OCI-LY7 (cell line): Measurements from ENCODE around the gene TFCP2. TPM values are rescaled to one million over a fixed set of nuclear protein-coding genes. Genes with fewer than 3 reads are reported as not detected.

Source experiments
- BruUV-seq: library from RNA; stranded (reverse); fragments of 400-500 nt; replicated peaks from 2 replicates; lab custom pipeline; 2021; lab: Mats Ljungman, UMichigan
- CTCF ChIA-PET: fragments of 300-600 bp; sonication (Branson Sonifier 250); formaldehyde crosslinking; loops from one replicate; lab custom pipeline; 2022; ENCODE audit warnings: antibody characterized with exemption; ENCODE audit not compliant: unreplicated experiment; lab: Charles Lee
- POLR2A ChIA-PET: fragments of 300-600 bp; sonication (Branson Sonifier 250); formaldehyde crosslinking; loops from one replicate; lab custom pipeline; 2022; ENCODE audit warnings: antibody characterized with exemption; lab: Charles Lee
- DNase-seq: peaks from one replicate; pipeline ENCODE4 v3.0.0-alpha.2; 2015; ENCODE audit warnings: low spot score
- H2AFZ ChIP-seq: fragments of 200-600 bp; sonication (generic), shearing (Covaris generic); 2 replicates; pipeline ENCODE4 v1.6.1; 2014; ENCODE audit warnings: mild to moderate bottlenecking, antibody characterized with exemption, low read length, moderate library complexity
- H3K27ac ChIP-seq: fragments of 200-600 bp; sonication (generic); 2 replicates; pipeline ENCODE4 v1.5.1; 2014; ENCODE audit warnings: mixed run types, low read depth, mild to moderate bottlenecking, moderate library complexity, low read length, inconsistent platforms; ENCODE audit not compliant: poor library complexity, severe bottlenecking
- H3K36me3 ChIP-seq: fragments of 200-600 bp; sonication (generic); 2 replicates; pipeline ENCODE4 v1.6.1; 2014; ENCODE audit warnings: mild to moderate bottlenecking, antibody characterized with exemption, low read length, moderate library complexity, mixed read lengths; ENCODE audit not compliant: insufficient read depth
- H3K4me1 ChIP-seq: fragments of 200-600 bp; sonication (generic); 2 replicates; pipeline ENCODE4 v1.5.1; 2014; ENCODE audit warnings: mild to moderate bottlenecking, low read length; ENCODE audit not compliant: insufficient read depth, poor library complexity, severe bottlenecking
- H3K4me2 ChIP-seq: fragments of 200-600 bp; sonication (generic); 2 replicates; pipeline ENCODE4 v1.6.1; 2014; ENCODE audit warnings: mild to moderate bottlenecking, low read length
- H3K4me3 ChIP-seq: fragments of 200-600 bp; sonication (generic); 2 replicates; pipeline ENCODE4 v1.5.1; 2014; ENCODE audit warnings: mild to moderate bottlenecking, low read depth, low read length; ENCODE audit not compliant: poor library complexity, severe bottlenecking
- H3K79me2 ChIP-seq: fragments of 200-600 bp; sonication (generic); 2 replicates; pipeline ENCODE4 v1.6.1; 2016; ENCODE audit warnings: low read depth, mild to moderate bottlenecking, low read length, moderate library complexity, mixed read lengths; ENCODE audit not compliant: insufficient read depth
- H3K9me2 ChIP-seq: fragments of 200-600 bp; sonication (generic); 2 replicates; pipeline ENCODE4 v1.6.1; 2016; ENCODE audit warnings: mild to moderate bottlenecking, low read length, mixed read lengths; ENCODE audit not compliant: insufficient read depth
- H3K9me3 ChIP-seq: fragments of 200-600 bp; sonication (generic); 2 replicates; pipeline ENCODE4 v1.6.1; 2014; ENCODE audit warnings: mild to moderate bottlenecking, mixed run types, low read length, mixed read lengths
- H4K20me1 ChIP-seq: fragments of 200-600 bp; sonication (generic); 2 replicates; pipeline ENCODE4 v1.6.1; 2014; ENCODE audit warnings: mild to moderate bottlenecking, antibody characterized with exemption, low read length, moderate library complexity, mixed read lengths; ENCODE audit not compliant: insufficient read depth
- EZH2phosphoT487 ChIP-seq: fragments of 200-600 bp; sonication (generic); IDR thresholded peaks from 2 replicates; pipeline ENCODE4 v1.6.1; 2018; ENCODE audit warnings: low read depth, borderline replicate concordance, mild to moderate bottlenecking, mixed run types, antibody characterized with exemption, low read length, moderate library complexity, mixed read lengths
- intact Hi-C: fragments of 100-400 bp; cut with micrococcal nuclease; formaldehyde crosslinking; loops from one replicate; pipeline ENCODE4 v1.10.0; 2022; ENCODE audit not compliant: unreplicated experiment
- total RNA-seq, 2 experiments: library from RNA; depleted of rRNA in 1 of 2; stranded (reverse); fragments of >200 nt in 1 of 2; shearing (Covaris generic) in 1 of 2; gene quantifications; 2 replicates each; pipeline ENCODE4 v1.2.3, GENCODE V29; 2014 to 2022
- TF ChIP-seq, protein P1 (sequence below): fragments of 200-600 bp; sonication (generic); conservative IDR thresholded peaks from 2 replicates; pipeline ENCODE4 v1.5.1; 2014; ENCODE audit warnings: mild to moderate bottlenecking, antibody characterized with exemption, low read length, moderate library complexity, mixed read lengths

The TFCP2 gene
- total RNA-seq, 2 experiments from 2014 or later, result 7.2 to 11.5 TPM

- POLR2A ChIA-PET, result interaction anchor here (0.7 kb wide), 1 partner anchor 50 kb away, joined by 3 read pairs; no protein-coding TSS in a partner anchor
Measured at GRCh38 chr12:51139292-51139844, 33.6 kb downstream of the TFCP2 start.

DNA sequence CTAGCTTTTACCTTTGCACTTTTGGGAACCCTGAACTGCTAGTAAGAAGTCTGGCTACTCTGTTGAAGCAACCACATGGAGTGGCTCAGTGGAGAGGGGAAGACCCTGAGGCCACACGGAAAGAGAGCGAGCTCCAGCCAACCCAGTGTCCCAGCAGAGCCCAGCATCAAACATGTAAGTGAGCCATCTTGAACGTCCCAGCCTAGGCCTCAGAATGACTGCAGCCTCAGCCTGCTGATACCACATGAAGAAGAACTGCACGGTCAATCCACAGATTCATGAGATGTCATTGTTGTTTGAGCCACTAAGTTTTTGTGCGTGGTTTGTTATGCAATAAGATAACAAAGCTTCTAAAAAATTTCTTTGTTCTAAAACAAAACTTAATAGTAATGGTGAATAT lies 40.2 kb downstream of the TFCP2 start:
- no TSS peak for BruUV-seq
- Histone ChIP-seq H3K79me2 (no peaks in the 10 kb centered on the region), H2AFZ (no peak overlapping the region), H3K9me3 (no peaks in the 10 kb centered on the region), H3K36me3 (no peaks in the 10 kb centered on the region), H3K4me2 (no peak overlapping the region), H4K20me1 (0 out of 2 replicates have a peak, but pooled peaks cover 3% of the 10 kb centered on the region), H3K9me2 (no peaks in the 10 kb centered on the region), H3K4me1 (no peaks in the 10 kb centered on the region), H3K27ac (no peak overlapping the region), H3K4me3 (no peak overlapping the region)
- no peak for TF ChIP-seq EZH2phosphoT487
- CTCF ChIA-PET, result no interaction called here
- no peak for DNase-seq
- POLR2A ChIA-PET, result interaction anchor here (0.6 to 0.7 kb wide), 2 partner anchors 44 to 1223 kb away, joined by 3 to 4 read pairs; no protein-coding TSS in a partner anchor
- intact Hi-C loops, result no loop called here

More at GRCh38 chr12:51139292-51139844, 33.6 kb downstream of the TFCP2 start:
- H4K20me1 ChIP-seq, result no peaks in the 10 kb centered on the region
- no peak overlapping the region for H3K27ac ChIP-seq
- no peak overlapping the region for H3K4me2 ChIP-seq
- TF ChIP-seq EZH2phosphoT487, result no peak
- TF ChIP-seq, protein P1, sequence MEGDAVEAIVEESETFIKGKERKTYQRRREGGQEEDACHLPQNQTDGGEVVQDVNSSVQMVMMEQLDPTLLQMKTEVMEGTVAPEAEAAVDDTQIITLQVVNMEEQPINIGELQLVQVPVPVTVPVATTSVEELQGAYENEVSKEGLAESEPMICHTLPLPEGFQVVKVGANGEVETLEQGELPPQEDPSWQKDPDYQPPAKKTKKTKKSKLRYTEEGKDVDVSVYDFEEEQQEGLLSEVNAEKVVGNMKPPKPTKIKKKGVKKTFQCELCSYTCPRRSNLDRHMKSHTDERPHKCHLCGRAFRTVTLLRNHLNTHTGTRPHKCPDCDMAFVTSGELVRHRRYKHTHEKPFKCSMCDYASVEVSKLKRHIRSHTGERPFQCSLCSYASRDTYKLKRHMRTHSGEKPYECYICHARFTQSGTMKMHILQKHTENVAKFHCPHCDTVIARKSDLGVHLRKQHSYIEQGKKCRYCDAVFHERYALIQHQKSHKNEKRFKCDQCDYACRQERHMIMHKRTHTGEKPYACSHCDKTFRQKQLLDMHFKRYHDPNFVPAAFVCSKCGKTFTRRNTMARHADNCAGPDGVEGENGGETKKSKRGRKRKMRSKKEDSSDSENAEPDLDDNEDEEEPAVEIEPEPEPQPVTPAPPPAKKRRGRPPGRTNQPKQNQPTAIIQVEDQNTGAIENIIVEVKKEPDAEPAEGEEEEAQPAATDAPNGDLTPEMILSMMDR, result no peak
- DNase-seq, result no peak
- CTCF ChIA-PET, result no interaction called here
- H3K36me3 ChIP-seq, result peaks cover 4% of the 10 kb centered on the region; the same call in 1 of the 2 replicates
- H3K4me3 ChIP-seq, result no peak overlapping the region
- H3K4me1 ChIP-seq, result no peaks in the 10 kb centered on the region
- H3K79me2 ChIP-seq, result no peaks in the 10 kb centered on the region
- BruUV-seq, result no TSS peak
- intact Hi-C loops, result no loop called here
- no peak overlapping the region for H2AFZ ChIP-seq
- H3K9me3 ChIP-seq, result no peaks in the 10 kb centered on the region
- H3K9me2 ChIP-seq, result no peaks in the 10 kb centered on the region

- no peak overlapping the region for H3K4me3 ChIP-seq
- ChIA-PET POLR2A (interaction anchor here (0.7 kb wide), 1 partner anchor 1223 kb away, joined by 4 read pairs; no protein-coding TSS in a partner anchor), CTCF (no interaction called here)
- no peak overlapping the region for H3K4me2 ChIP-seq
- intact Hi-C loops, result no loop called here
- 0 out of 2 replicates have a peak, but pooled peaks cover 3% of the 10 kb centered on the region for H4K20me1 ChIP-seq
- H3K79me2 ChIP-seq, result no peaks in the 10 kb centered on the region
- H3K36me3 ChIP-seq, result no peaks in the 10 kb centered on the region
- H2AFZ ChIP-seq, result no peak overlapping the region
- no peaks in the 10 kb centered on the region for H3K9me2 ChIP-seq
- no peak overlapping the region for H3K27ac ChIP-seq
- H3K4me1 ChIP-seq, result no peaks in the 10 kb centered on the region
- DNase-seq, result no peak
- no peaks in the 10 kb centered on the region for H3K9me3 ChIP-seq
- TF ChIP-seq EZH2phosphoT487, result no peak
- TF ChIP-seq, protein P1, result no peak
- BruUV-seq, result no TSS peak
Measured at GRCh38 chr12:51131745-51132521, 41.0 kb downstream of the TFCP2 start.
